Measurements from ENCODE around the gene LDAH. TPM values are rescaled to one million over a fixed set of nuclear protein-coding genes. Genes with fewer than 3 reads are reported as not detected.

LDAH gene
- total RNA-seq, 1 experiment from 2014 or later, result 17.2 TPM

DNA sequence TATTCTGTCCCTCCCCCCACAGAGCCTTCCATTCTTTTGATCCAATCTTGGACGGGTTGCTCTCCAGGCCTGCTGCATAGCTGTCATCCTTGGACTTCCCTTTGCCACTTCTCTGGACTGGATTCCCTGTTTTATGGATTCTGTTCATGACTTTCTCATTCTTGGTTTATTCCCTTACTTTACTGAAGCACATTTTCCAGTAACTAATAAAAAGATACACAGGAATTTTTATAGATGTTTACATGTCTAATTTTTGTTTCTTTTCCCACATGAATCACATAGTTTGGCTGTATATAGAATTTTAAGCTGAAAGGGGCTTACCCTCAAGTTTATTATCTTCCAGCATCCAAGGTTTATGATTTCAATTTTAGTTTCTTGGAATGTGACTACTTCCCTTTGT, 118.0 kb downstream of the LDAH start:
- no peak for ATAC-seq
- POLR2A ChIA-PET, result no interaction called here
- CTCF ChIA-PET, result no interaction called here

DNA sequence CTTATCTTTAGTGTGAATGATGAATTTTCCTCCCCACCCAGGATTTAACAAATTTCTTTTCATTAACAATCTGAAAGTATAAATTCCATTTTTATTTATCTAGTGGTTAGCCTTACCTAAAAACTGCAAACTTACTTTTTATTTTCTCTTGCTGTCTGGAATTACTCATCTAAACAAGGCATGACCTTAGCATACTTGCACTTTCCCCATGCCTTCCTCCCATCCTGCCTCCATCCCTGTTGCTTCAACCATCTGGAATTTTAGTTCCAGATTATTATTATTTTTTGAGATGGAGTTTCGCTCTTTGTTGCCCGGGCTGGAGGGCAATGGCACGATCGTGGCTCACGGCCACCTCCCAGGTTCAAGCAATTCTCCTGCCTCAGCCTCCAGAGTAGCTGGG, 120.3 kb downstream of the LDAH start:
- Histone ChIP-seq H3K36me3 (ENCODE audit: control insufficient read depth, insufficient read depth, low read length) (no peaks in the 10 kb centered on the region), H3K9me3 (ENCODE audit: control insufficient read depth, insufficient read depth, low read depth, low read length) (no peaks in the 10 kb centered on the region), H3K27me3 (ENCODE audit: control insufficient read depth, insufficient read depth, low read length) (no peaks in the 10 kb centered on the region), H3K27ac (ENCODE audit: low read length) (no peak overlapping the region), H3K4me1 (ENCODE audit: control insufficient read depth, insufficient read depth, low read length) (no peaks in the 10 kb centered on the region), H3K4me3 (ENCODE audit: low read depth in 2 of 2, low read length in 2 of 2) (no peak overlapping the region)
- intact Hi-C loops (cut with micrococcal nuclease; ENCODE audit: unreplicated experiment) (no loop called here), in situ Hi-C loops (cut with HindIII; ENCODE audit: low pct_unique_long_range_greater_than_20kb, low sequenced_read_pairs) (no loop called here)
- no peak for DNase-seq (ENCODE audit: low read depth, low spot score)
- ATAC-seq, result no peak
- TF ChIP-seq, protein P1, sequence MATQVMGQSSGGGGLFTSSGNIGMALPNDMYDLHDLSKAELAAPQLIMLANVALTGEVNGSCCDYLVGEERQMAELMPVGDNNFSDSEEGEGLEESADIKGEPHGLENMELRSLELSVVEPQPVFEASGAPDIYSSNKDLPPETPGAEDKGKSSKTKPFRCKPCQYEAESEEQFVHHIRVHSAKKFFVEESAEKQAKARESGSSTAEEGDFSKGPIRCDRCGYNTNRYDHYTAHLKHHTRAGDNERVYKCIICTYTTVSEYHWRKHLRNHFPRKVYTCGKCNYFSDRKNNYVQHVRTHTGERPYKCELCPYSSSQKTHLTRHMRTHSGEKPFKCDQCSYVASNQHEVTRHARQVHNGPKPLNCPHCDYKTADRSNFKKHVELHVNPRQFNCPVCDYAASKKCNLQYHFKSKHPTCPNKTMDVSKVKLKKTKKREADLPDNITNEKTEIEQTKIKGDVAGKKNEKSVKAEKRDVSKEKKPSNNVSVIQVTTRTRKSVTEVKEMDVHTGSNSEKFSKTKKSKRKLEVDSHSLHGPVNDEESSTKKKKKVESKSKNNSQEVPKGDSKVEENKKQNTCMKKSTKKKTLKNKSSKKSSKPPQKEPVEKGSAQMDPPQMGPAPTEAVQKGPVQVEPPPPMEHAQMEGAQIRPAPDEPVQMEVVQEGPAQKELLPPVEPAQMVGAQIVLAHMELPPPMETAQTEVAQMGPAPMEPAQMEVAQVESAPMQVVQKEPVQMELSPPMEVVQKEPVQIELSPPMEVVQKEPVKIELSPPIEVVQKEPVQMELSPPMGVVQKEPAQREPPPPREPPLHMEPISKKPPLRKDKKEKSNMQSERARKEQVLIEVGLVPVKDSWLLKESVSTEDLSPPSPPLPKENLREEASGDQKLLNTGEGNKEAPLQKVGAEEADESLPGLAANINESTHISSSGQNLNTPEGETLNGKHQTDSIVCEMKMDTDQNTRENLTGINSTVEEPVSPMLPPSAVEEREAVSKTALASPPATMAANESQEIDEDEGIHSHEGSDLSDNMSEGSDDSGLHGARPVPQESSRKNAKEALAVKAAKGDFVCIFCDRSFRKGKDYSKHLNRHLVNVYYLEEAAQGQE (IDR thresholded peaks at IDR 0.05; ENCODE audit: insufficient read depth in 1 of 2, low read depth in 2 of 2, low read length in 1 of 2), result no peak
- no peak for TF ChIP-seq SIN3A (IDR thresholded peaks at IDR 0.05; ENCODE audit: borderline replicate concordance, insufficient read depth, low read depth, low read length)
- no peak for TF ChIP-seq TCF7L2 (IDR thresholded peaks at IDR 0.05; ENCODE audit: low read depth, low read length)
- TF ChIP-seq POLR2AphosphoS5 (IDR thresholded peaks at IDR 0.05; ENCODE audit: low read depth, low read length), result no peak
- TF ChIP-seq, protein P2, sequence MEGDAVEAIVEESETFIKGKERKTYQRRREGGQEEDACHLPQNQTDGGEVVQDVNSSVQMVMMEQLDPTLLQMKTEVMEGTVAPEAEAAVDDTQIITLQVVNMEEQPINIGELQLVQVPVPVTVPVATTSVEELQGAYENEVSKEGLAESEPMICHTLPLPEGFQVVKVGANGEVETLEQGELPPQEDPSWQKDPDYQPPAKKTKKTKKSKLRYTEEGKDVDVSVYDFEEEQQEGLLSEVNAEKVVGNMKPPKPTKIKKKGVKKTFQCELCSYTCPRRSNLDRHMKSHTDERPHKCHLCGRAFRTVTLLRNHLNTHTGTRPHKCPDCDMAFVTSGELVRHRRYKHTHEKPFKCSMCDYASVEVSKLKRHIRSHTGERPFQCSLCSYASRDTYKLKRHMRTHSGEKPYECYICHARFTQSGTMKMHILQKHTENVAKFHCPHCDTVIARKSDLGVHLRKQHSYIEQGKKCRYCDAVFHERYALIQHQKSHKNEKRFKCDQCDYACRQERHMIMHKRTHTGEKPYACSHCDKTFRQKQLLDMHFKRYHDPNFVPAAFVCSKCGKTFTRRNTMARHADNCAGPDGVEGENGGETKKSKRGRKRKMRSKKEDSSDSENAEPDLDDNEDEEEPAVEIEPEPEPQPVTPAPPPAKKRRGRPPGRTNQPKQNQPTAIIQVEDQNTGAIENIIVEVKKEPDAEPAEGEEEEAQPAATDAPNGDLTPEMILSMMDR (IDR thresholded peaks at IDR 0.05), result no peak
- ChIA-PET CTCF (no interaction called here), POLR2A (no interaction called here)
- no TSS peak for BruUV-seq (replicated peaks)

More for the DNA sequence above, 118.0 kb downstream of the LDAH start:
- H3K4me3 ChIP-seq (ENCODE audit: low read depth in 2 of 2, low read length in 2 of 2), result no peak overlapping the region
- no peak for DNase-seq (ENCODE audit: low read depth, low spot score)
- intact Hi-C loops (cut with micrococcal nuclease; ENCODE audit: unreplicated experiment), result no loop called here
- no peaks in the 10 kb centered on the region for H3K4me1 ChIP-seq (ENCODE audit: control insufficient read depth, insufficient read depth, low read length)
- no peaks in the 10 kb centered on the region for H3K27me3 ChIP-seq (ENCODE audit: control insufficient read depth, insufficient read depth, low read length)
- no peaks in the 10 kb centered on the region for H3K36me3 ChIP-seq (ENCODE audit: control insufficient read depth, insufficient read depth, low read length)
- H3K9me3 ChIP-seq (ENCODE audit: control insufficient read depth, insufficient read depth, low read depth, low read length), result no peaks in the 10 kb centered on the region
- TF ChIP-seq SIN3A (IDR thresholded peaks at IDR 0.05; ENCODE audit: borderline replicate concordance, insufficient read depth, low read depth, low read length), result no peak
- TF ChIP-seq, protein P1 (IDR thresholded peaks at IDR 0.05; ENCODE audit: insufficient read depth in 1 of 2, low read depth in 2 of 2, low read length in 1 of 2), result no peak
- no peak overlapping the region for H3K27ac ChIP-seq (ENCODE audit: low read length)
- in situ Hi-C loops (cut with HindIII; ENCODE audit: low pct_unique_long_range_greater_than_20kb, low sequenced_read_pairs), result no loop called here
- no TSS peak for BruUV-seq (replicated peaks)

Data from Panc1 (cell line).